ENCODE results near the gene ANKRD11.
A peak's percentile ranks its signal among the peaks of the same experiment; 100 is the strongest.
"Not testable (repeated sequence)": the region's sequence is repeated elsewhere in the genome, so short reads cannot be mapped to it uniquely, and the experiment has no call there.

The ANKRD11 gene

GRCh38 chr16:89426736-89427530, 63.4 kb downstream of the ANKRD11 start:
- DNase-seq = no peak

- no peak for DNase-seq
These were observed 64.8 kb downstream of the ANKRD11 start for GRCh38 chr16:89425523-89425922.

GRCh38 chr16:89423681-89424260, 66.6 kb downstream of the ANKRD11 start:
- DNase-seq = no peak

- peak; percentile 61 for DNase-seq
These were observed 67.3 kb downstream of the ANKRD11 start for GRCh38 chr16:89422905-89423630.

- no peak for DNase-seq
These were observed 67.8 kb downstream of the ANKRD11 start for GRCh38 chr16:89422527-89422904.

- not testable (repeated sequence) for DNase-seq
These were observed 69.1 kb downstream of the ANKRD11 start for GRCh38 chr16:89421300-89421699.

GRCh38 chr16:89420204-89420603, 70.2 kb downstream of the ANKRD11 start:
- no peak for DNase-seq

GRCh38 chr16:89418352-89418751, 72.0 kb downstream of the ANKRD11 start:
- no peak for DNase-seq

GRCh38 chr16:89417352-89417751, 73.0 kb downstream of the ANKRD11 start:
- DNase-seq = no peak

- DNase-seq = no peak
These were observed 76.4 kb downstream of the ANKRD11 start for GRCh38 chr16:89413811-89414585.

- no peak for DNase-seq
These were observed 77.5 kb downstream of the ANKRD11 start for GRCh38 chr16:89412811-89413210.

- no peak for DNase-seq
These were observed 79.0 kb downstream of the ANKRD11 start for GRCh38 chr16:89411335-89411850.

GRCh38 chr16:89410794-89411309, 79.5 kb downstream of the ANKRD11 start:
- no peak for DNase-seq

GRCh38 chr16:89410322-89410721, 80.0 kb downstream of the ANKRD11 start:
- no peak for DNase-seq

- peak; percentile 47 for DNase-seq
These were observed 81.1 kb downstream of the ANKRD11 start for GRCh38 chr16:89409161-89409711.

- no peak for DNase-seq
These were observed 82.0 kb downstream of the ANKRD11 start for GRCh38 chr16:89408315-89408714.

GRCh38 chr16:89407925-89408300, 82.4 kb downstream of the ANKRD11 start:
- no peak for DNase-seq

- no peak for DNase-seq
These were observed 83.0 kb downstream of the ANKRD11 start for GRCh38 chr16:89407282-89407924.

- no peak for DNase-seq
These were observed 84.0 kb downstream of the ANKRD11 start for GRCh38 chr16:89406277-89406888.

GRCh38 chr16:89404561-89404960, 85.8 kb downstream of the ANKRD11 start:
- DNase-seq = no peak

GRCh38 chr16:89402962-89403361, 87.4 kb downstream of the ANKRD11 start:
- no peak for DNase-seq
